Activated CD8-positive, alpha-beta T cell treated with anti-CD3 and anti-CD28 coated beads for 36 hours (primary cell): ENCODE data around the gene RXRA. TPM values are rescaled to one million over a fixed set of nuclear protein-coding genes. Genes with fewer than 3 reads are reported as not detected.
A peak's percentile ranks its signal among the peaks of the same experiment; 100 is the strongest.

Source experiments
- ATAC-seq: fragments of 200-7000 bp; cut with Tn5 transposase; one replicate; pipeline ENCODE4 v1.10.0; 2021; ENCODE audit warnings: mild to moderate bottlenecking, moderate library complexity
- CTCF ChIA-PET: fragments of 350-600 bp; sonication (Branson Sonifier 250); formaldehyde crosslinking; loops from one replicate; lab custom pipeline; 2021; ENCODE audit warnings: antibody characterized with exemption; lab: Charles Lee
- POLR2A ChIA-PET: fragments of 350-600 bp; sonication (Branson Sonifier 250); formaldehyde crosslinking; loops from one replicate; lab custom pipeline; 2021; ENCODE audit warnings: antibody characterized with exemption; lab: Charles Lee
- DNase-seq: peaks from one replicate; pipeline ENCODE4 v3.0.0-alpha.2; 2020
- H3K27ac Mint-ChIP-seq: one replicate; pipeline ENCODE4 v1.8.0; 2021; ENCODE audit warnings: mild to moderate bottlenecking, mixed read lengths
- H3K27me3 Mint-ChIP-seq: one replicate; pipeline ENCODE4 v1.8.0; 2021; ENCODE audit warnings: mixed read lengths
- H3K36me3 Mint-ChIP-seq: one replicate; pipeline ENCODE4 v1.8.0; 2021; ENCODE audit warnings: low read depth, mixed read lengths
- H3K4me1 Mint-ChIP-seq: one replicate; pipeline ENCODE4 v1.8.0; 2021; ENCODE audit warnings: low read depth, mixed read lengths
- H3K4me3 Mint-ChIP-seq: one replicate; pipeline ENCODE4 v1.8.0; 2021; ENCODE audit warnings: mild to moderate bottlenecking, moderate library complexity, mixed read lengths
- H3K9me3 Mint-ChIP-seq: one replicate; pipeline ENCODE4 v1.8.0; 2021; ENCODE audit warnings: mixed read lengths
- intact Hi-C: fragments of 100-400 bp; cut with micrococcal nuclease; formaldehyde crosslinking; loops from one replicate; pipeline ENCODE4 v1.10.0; 2022
- total RNA-seq, 2 experiments: library from RNA; stranded (reverse); gene quantifications; one replicate each; pipeline ENCODE4 v1.2.3, GENCODE V29; 2021
- TF ChIP-seq, protein P1 (sequence below): fragments of 200-600 bp; IDR thresholded peaks from one replicate; pipeline ENCODE4 v1.8.0; 2022; ENCODE audit warnings: antibody characterized with exemption, mild to moderate bottlenecking

Gene RXRA
- total RNA-seq, 2 experiments from 2014 or later: 23.2 to 23.8 TPM

DNA sequence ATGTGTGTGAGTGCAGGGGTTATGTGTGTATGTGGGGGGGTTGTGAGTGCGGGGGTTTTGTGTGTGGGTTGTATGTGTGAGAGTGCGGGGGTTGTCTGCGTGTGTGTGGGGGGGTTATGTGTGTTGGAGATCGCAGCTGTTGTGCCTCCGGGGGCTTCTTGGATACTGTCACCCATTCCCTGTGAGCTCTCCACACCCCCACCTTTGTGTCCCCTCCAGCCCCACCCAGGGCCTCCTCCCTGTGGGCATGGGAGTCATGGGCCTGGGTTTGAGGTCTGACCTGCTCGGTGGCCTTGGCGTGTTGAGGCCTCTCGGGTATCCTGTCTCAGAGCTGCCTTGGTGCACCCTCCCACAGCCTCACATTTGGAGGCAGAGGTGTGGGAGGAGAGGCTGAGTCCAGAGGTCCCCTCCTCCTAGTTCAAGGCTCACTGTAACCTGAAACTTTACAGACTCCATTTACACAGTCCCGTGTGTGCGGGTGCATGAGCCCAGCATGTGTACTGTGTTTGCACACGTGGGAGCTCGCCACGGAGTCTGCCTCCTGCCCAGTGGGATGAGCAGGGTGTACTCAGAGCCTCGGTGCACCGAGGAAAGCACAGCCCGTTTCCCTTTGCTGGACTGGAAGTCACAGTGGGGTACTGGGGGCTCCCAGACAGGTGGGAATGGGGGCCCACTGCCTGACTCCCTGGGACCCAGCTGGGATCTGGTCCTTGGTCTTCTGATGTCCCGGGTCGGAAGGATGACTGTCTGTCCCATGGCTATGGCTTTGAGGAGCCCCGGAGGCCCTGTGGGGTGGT, 43.4 kb downstream of the RXRA start:
- Mint-ChIP-seq H3K27me3 (no peaks in the 10 kb centered on the region), H3K36me3 (no peaks in the 10 kb centered on the region), H3K9me3 (no peaks in the 10 kb centered on the region), H3K27ac (no peak overlapping the region), H3K4me3 (no peak overlapping the region), H3K4me1 (no peaks in the 10 kb centered on the region)
- intact Hi-C loops: no loop called here
- DNase-seq: no peak
- CTCF ChIA-PET: no interaction called here
- peak; percentile 22 for ATAC-seq
- TF ChIP-seq, protein P1, sequence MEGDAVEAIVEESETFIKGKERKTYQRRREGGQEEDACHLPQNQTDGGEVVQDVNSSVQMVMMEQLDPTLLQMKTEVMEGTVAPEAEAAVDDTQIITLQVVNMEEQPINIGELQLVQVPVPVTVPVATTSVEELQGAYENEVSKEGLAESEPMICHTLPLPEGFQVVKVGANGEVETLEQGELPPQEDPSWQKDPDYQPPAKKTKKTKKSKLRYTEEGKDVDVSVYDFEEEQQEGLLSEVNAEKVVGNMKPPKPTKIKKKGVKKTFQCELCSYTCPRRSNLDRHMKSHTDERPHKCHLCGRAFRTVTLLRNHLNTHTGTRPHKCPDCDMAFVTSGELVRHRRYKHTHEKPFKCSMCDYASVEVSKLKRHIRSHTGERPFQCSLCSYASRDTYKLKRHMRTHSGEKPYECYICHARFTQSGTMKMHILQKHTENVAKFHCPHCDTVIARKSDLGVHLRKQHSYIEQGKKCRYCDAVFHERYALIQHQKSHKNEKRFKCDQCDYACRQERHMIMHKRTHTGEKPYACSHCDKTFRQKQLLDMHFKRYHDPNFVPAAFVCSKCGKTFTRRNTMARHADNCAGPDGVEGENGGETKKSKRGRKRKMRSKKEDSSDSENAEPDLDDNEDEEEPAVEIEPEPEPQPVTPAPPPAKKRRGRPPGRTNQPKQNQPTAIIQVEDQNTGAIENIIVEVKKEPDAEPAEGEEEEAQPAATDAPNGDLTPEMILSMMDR: no peak
- POLR2A ChIA-PET: no interaction called here

DNA sequence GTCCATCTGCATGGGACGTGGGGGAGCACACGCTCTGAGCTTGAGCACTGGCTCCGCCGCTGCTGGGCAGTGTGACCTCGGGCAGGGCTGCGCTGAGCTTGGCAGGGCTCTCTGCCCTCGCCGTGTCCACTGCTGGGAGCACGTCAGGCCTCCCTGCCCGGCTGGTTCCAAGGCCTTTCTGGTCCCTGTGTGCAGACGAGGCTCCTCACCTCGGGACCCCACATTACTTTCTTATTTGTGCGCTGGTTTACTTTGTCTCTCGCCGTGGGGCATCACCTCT, 43.9 kb downstream of the RXRA start:
- no peaks in the 10 kb centered on the region for H3K9me3 Mint-ChIP-seq
- H3K4me1 Mint-ChIP-seq: no peaks in the 10 kb centered on the region
- H3K36me3 Mint-ChIP-seq: no peaks in the 10 kb centered on the region
- H3K27ac Mint-ChIP-seq: no peak overlapping the region
- TF ChIP-seq, protein P1: no peak
- no peaks in the 10 kb centered on the region for H3K27me3 Mint-ChIP-seq
- DNase-seq (no peak), ATAC-seq (no peak)
- intact Hi-C loops: no loop called here
- ChIA-PET CTCF (no interaction called here), POLR2A (no interaction called here)
- no peak overlapping the region for H3K4me3 Mint-ChIP-seq

DNA sequence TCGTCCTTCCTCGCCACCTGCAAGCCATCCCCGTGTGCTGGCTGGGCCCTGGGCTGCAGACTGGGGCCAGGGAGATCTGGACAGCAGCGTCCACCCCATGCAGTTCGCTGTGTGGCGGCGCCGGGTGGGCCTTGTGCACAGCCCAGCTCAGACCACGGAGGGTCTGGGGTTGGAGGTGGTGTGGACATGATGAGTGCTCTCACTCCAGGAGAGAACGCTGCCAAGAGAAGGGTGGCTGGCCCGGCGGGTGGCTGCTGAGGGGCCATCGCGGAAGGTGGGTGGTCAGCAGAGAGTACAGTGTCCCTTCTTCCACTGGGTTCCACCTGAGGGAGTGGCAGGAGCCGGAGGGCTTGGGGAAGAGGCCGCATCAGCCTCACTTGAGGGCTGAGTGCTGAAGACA, 44.4 kb downstream of the RXRA start:
- ChIA-PET CTCF (no interaction called here), POLR2A (no interaction called here)
- Mint-ChIP-seq H3K27ac (no peak overlapping the region), H3K36me3 (no peaks in the 10 kb centered on the region), H3K4me1 (no peaks in the 10 kb centered on the region), H3K4me3 (no peak overlapping the region), H3K27me3 (no peaks in the 10 kb centered on the region), H3K9me3 (no peaks in the 10 kb centered on the region)
- intact Hi-C loops: no loop called here
- ATAC-seq (no peak), DNase-seq (no peak)
- TF ChIP-seq, protein P1: no peak

DNA sequence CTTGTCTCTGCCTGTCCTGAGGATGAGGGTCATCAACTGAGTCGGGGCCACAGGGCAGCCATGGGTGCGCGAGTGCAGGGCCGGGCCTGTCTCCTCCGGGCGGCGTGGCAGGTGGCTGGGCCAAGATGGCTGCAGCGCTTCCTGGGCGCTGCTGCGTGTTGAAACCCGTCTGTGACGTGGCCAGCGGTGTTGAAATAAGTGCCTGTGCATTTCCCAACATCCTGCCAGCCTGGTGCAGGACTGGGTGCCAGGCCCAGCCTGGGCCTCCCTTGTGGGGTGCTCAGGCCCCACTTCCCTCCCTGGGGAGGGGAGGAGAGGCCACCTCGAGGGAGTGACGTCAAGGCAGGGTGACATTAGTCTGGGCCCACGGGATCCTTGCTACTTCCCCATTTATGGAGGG, 45.5 kb downstream of the RXRA start:
- no peaks in the 10 kb centered on the region for H3K36me3 Mint-ChIP-seq
- no peaks in the 10 kb centered on the region for H3K4me1 Mint-ChIP-seq
- TF ChIP-seq, protein P1: no peak
- H3K4me3 Mint-ChIP-seq: no peak overlapping the region
- intact Hi-C loops: no loop called here
- ChIA-PET CTCF (no interaction called here), POLR2A (no interaction called here)
- no peak overlapping the region for H3K27ac Mint-ChIP-seq
- H3K9me3 Mint-ChIP-seq: no peaks in the 10 kb centered on the region
- no peaks in the 10 kb centered on the region for H3K27me3 Mint-ChIP-seq
- ATAC-seq: no peak
- no peak for DNase-seq

DNA sequence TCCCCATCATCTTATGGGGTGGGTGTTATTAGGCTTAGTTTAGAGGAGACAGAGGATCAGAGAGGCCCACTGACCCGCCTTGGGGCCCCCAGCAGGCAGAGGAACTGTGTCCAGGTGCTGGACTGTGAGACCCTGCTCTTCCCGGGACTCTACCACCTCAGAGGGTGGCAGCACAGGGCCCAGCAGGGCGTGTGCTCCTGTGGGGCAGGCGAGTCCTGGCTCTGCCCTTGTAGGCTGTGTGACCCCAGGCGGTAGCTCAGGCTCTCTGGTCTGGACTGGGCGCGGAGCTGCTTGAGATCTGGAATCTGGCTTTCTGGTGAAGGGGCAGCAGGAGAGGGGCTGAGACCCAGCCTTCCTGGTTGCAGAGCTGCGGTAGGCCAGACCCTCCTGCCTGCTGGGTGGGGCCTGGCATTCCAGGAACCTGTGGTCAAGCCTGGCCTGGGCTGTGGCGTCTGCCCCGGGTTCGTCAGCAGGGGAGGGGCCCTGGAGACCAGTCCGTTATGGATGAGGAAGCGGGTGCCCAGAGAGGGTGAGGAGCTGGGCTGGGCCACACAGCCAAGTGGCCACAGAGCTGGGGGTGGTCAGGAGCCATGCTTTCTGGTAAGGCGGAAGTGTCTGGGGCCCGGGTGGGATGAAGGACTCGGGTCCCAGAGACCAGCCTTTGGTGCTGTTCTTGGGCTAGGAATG, 46.5 kb downstream of the RXRA start:
- Mint-ChIP-seq H3K4me1 (no peaks in the 10 kb centered on the region), H3K9me3 (no peaks in the 10 kb centered on the region), H3K36me3 (no peaks in the 10 kb centered on the region), H3K27ac (no peak overlapping the region), H3K27me3 (no peaks in the 10 kb centered on the region), H3K4me3 (no peak overlapping the region)
- TF ChIP-seq, protein P1: no peak
- CTCF ChIA-PET: interaction anchor here (1.2 to 1.3 kb wide), 2 partner anchors 31 to 70 kb away, joined by 3 to 5 read pairs; no protein-coding TSS in a partner anchor
- intact Hi-C loops: no loop called here
- no peak for DNase-seq
- no peak for ATAC-seq
- POLR2A ChIA-PET: no interaction called here
